Endometrium (tissue), 2 donors: ENCODE results near the gene TMEM88.
"Not testable (repeated sequence)": the region's sequence is repeated elsewhere in the genome, so short reads cannot be mapped to it uniquely, and the experiment has no call there.

Source experiments
- FAIRE-seq: peaks from 2 replicates; lab custom pipeline; 2012; peaks lifted over from hg19 to GRCh38; lab: Jason Lieb, UNC
- donor health status: control.
- donor health status: control.

Gene TMEM88, protein sequence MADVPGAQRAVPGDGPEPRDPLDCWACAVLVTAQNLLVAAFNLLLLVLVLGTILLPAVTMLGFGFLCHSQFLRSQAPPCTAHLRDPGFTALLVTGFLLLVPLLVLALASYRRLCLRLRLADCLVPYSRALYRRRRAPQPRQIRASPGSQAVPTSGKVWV

GRCh38 chr17:7854851-7855659, at the start of gene TMEM88:
Gene TMEM88 (plus strand): TSS chr17:7855066. CDS start chr17:7855075, 9 bp downstream.
- FAIRE-seq = no peak

GRCh38 chr17:7806587-7806986, 48.3 kb upstream of the TMEM88 start:
- no peak for FAIRE-seq

GRCh38 chr17:7807206-7807605, 47.7 kb upstream of the TMEM88 start:
- no peak for FAIRE-seq

DNA sequence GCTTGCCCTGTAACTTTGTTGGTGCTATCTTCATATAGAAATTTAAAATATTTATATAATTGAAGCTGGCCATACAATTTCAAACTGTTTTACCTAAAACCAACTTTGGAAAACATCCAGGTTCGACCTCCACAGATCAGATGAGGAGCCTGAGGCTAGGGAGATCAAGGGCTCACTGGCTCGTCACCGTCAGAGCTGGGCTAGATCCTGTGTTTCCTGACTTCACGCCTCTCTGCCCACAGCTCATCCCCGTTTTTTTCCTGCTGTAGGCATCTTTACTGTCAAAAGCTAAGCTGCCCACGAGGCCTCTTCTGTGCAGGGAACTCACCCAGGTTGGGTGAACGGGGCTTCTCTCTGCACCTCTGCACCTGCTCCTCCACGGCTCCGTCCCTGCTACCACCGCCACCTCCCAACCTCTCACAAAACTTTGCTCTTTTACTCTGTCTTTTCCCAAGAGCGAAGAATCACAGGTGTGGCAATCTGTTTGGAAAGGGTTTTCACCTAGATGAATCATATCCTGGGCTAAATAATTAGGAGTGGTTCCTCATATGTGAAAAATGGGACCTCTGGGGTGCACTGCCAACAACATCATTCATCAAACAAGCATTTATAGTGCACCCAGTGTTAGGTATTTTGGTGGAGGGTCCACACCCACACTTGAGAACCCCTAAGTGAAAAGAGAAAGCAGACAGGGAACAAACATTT, 45.6 kb upstream of the TMEM88 start:
- FAIRE-seq = no peak

DNA sequence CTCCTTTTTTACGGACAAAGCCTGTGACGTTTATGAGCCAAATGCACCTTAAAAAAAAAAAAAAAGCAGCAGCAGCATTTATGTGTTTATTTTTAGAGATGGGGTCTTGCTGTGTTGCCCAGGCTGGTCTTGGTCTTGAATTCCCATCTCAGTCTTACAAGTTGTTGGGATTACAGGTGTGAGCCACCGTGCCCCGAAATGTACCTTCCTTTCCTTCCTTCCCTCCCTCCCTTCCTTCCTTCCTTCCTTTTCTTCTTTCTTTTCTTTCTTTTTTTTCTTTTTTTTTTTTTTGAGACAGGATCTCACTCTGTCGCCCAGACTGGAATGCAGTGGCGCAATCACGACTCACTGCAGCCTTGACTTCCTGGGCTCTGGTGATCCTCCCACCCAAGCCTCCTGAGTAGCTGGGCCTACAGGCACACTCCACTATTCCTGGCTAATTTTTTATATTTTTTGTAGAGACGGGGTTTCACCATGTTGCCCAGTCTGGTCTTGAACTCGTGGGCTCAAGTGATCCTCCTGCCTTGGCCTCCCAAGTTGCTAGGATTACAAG, 45.0 kb upstream of the TMEM88 start:
- not testable (repeated sequence) for FAIRE-seq

DNA sequence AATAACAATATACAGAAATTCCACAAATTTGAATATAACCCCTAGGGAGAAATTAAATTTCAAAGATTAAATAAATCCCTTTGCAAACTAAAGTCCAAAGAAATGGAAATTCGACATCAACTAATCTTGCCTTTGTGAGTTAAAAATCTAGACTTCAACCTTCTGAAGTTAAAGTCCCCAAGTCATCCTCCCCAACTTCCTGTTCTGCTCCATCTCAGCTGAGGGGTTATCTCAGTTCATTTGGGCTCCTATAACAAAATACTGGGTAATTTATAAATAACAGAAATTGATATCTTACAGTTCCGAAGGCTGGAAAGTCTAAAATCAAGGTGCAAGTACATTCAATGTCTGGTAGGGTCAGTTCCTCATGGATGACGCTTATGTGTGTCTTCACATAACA, 43.6 kb upstream of the TMEM88 start:
- no peak for FAIRE-seq

DNA sequence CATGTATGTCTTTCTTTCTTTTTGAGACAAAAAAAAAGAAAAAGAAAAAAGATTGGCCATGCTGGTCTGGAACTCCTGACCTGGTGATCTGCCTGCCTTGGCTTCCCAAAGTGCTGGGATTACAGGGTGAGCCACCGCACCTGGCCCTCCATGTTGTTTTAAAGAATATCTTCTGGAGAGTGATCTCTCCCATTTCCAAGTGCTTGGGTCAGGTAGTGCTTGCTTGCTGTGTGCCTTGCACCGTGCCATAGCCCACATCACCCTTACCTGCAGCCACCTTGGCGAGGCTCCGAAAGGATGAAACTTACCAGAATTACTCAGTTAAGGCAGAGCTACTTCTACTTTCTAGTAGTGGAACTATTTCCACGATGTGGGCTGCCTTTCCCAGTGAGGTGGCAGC, 39.9 kb upstream of the TMEM88 start:
- no peak for FAIRE-seq

- FAIRE-seq = no peak
These were observed 37.8 kb upstream of the TMEM88 start for GRCh38 chr17:7816926-7817642.

DNA sequence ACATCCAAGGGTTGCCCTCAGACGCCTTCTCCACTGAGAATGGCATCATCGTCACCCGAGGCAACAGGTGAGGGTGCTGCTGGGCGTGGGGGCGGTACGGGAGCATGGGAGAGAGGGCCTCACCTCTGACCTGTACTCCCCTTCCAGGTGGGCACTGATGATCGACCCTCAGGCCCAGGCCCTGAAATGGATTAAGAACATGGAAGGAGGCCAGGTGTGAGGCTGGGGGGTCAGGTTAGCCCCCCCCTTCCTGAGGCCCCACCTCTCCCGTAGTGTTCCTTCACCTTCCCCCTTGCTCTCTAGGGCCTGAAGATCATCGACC, 37.3 kb upstream of the TMEM88 start:
- FAIRE-seq = no peak

GRCh38 chr17:7818026-7818425, 36.8 kb upstream of the TMEM88 start:
- FAIRE-seq = no peak

DNA sequence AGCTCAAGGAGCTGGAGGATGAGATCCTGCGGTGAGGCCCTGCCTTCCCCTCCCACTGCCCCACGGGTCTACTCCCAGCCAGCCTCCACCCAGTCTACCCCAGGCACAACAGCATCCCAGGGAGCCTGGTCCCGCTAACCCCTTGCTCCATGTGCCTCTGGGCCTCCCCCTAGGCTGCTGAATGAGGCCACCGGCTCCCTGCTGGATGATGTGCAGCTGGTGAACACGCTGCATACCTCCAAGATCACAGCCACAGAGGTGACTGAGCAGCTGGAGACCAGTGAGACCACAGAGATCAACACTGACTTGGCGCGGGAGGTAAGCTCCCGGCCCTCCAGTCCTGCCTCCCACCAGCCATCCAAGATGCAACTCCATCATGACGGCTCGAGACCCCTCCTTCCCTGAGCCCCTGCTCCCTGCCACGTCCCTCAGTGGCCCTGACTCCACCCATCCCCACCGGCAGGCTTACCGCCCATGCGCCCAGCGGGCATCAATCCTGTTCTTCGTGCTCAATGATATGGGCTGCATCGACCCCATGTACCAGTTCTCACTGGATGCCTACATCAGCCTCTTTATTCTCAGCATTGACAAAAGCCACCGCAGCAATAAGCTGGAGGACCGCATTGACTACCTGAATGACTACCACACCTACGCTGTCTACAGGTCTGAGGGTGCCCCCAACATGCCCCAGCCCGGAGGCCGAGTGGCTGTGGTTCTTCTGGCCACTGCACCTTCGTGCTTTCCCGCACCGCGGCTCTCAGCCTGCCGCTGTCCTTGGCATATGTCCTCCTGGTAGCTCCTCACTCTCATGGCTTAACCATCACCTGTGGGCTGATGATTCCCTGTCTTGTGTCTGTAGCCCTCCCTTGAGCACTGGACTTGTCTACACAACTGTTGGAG, 35.9 kb upstream of the TMEM88 start:
- no peak for FAIRE-seq

DNA sequence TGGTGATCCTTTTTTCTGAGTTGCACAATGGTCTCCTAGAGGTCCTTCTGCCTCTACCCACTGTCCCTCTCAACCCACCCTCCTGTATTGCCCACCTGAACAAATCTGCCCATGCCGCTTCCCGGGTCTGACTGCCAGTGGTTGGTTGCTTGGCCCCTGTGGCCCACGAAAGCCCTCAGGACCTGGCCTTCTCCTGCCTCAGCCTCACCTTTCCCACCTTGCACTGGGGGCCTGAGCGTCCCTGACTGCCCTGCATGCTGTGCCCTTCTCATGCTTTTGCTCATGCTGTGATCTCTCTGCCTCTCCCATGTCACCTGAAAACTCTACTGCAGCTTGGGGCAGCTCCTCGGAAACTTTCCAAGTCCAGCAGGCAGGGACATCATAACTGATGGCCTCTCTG, 34.6 kb upstream of the TMEM88 start:
- FAIRE-seq = no peak

- no peak for FAIRE-seq
These were observed 32.7 kb upstream of the TMEM88 start for GRCh38 chr17:7822126-7822525.

- FAIRE-seq = no peak
These were observed 31.3 kb upstream of the TMEM88 start for GRCh38 chr17:7823581-7824001.

- FAIRE-seq = no peak
These were observed 30.6 kb upstream of the TMEM88 start for GRCh38 chr17:7824021-7824924.

DNA sequence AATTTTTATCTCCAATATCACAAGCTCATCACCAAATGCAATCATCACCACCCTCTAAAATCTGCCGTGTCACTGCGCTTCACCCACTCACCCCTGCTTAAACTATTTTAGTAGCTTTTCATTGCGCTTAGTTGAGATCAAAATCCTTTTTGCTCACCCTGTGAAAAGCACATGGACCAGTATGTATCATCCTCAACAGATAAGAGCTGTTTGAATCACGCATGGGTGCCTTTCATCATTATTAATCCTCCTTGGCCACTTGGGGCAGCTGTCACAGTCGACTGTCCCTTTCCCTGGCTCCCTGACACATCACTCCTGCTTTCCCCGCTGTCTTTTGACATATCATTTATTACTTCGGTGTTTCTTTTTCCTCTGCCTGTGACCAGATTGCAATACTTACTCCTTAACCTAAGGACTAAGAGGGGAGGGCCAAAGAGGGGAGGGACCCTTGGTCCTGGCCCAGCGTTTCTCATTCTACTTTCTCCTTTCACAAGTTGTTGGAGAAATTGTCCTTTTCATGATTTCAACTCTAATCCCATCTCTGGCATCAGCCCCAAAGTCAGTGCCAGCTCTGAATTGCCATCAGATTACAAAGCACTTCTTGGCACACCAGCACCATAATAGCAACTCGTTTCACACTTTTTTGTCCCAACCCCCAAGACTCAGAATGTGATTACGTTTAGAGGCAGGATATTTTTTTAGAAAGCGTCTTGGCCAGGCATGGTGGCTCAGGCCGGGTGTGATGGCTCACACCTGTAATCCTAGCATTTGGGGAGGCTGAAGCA, 29.5 kb upstream of the TMEM88 start:
- no peak for FAIRE-seq

GRCh38 chr17:7830616-7831015, 24.2 kb upstream of the TMEM88 start:
- FAIRE-seq = no peak

DNA sequence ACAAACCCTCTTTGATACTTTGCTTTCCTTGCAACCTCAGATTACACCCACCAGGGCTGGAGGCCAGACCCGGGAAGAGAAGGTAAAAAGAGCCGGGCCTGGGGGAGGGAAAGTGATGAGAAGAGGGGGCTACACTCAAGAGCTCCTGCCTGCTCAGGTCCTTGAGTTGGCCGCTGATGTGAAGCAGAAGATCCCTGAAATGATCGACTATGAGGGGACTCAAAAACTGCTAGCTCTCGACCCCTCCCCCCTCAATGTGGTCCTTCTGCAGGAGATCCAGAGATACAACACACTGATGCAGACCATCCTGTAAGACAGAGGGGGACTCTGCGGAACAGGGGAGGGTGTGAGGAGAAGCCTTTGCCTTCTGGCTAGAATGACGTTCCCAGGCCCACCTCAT, 23.6 kb upstream of the TMEM88 start:
- FAIRE-seq = no peak

DNA sequence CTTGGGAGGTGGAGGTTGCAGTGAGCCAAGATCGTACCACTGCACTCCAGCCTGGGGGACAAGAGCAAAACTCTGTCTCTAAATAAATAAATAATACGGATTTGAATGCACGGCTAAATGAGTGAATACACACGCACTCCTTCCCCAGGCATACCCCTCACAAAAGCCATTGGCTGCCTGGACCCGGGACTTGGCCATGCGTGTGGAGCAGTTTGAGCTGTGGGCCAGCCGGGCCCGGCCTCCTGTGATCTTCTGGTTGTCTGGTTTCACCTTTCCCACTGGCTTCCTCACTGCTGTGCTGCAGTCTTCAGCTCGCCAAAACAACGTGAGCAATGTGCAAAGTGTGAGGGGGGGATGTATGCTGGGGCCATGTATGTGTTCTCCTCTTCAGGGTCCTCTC, 22.4 kb upstream of the TMEM88 start:
- no peak for FAIRE-seq
